Activated CD8-positive, alpha-beta memory T cell treated with anti-CD3 and anti-CD28 coated beads for 4 hours (primary cell): ENCODE results near the gene OPRD1.

ENCODE experiments used
- DNase-seq, 2 donors: peaks; one replicate each; pipeline ENCODE4 v3.0.0-alpha.2; 2020; ENCODE audit warnings: low read depth in 2 of 2

The OPRD1 gene

GRCh38 chr1:28909198-28909597 lies 97.2 kb downstream of the OPRD1 start:
- no peak for DNase-seq

DNA sequence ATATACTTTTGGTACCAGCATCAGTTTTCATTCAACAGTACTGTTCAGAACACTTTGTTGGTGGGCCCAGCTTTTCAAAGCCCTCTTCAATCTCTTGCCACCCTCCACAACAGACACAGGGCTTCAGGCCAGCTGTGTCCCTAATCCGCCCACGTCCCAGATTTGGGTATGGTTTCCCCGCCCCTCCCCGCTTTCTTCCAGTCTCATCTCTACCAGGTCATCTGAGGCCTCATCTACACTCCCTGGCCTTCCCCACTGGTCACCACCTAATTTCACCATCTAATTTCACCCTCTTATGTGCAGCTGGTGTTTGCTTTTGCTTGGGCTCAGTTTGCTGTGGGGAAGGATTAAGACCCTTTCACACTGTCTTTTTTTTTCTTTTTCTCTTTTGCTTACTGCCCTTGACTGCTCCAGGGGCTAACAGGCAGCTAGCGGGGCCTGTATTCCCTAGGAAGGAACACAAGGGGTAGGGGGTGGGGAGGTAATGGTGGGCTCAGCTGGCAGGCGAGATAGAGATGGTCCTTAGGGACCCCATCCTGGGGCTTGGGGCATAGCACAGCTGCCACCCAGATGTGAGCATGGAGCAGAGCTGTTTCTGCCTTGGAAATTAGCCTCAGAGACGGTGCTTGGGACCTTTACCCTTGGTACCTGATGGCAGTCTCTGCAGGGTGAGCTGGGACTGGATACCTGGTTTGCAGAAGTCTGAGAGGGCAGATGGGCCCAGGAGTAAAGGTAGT lies 98.6 kb downstream of the OPRD1 start:
- DNase-seq = no peak

DNA sequence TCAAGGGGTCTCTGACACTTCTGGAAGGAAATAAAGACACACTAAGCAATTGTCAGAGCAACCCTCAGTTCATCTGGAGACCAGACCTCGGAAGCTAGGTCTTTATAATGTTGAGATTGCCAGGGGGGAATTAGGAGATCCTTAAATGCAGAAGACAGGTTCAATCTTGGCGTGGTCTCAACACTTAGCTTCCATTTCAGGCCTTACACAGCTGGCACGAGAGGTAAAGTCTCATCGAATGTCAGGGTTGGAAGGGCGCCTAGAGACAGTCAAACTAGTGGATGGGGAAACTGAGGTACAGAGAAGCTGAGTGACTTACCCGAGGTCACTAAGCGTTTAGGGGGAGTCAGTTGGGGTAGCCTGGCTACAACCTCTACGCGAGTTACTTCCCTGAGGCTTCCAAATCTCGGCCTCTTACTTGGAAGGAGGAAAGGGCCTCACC lies 101.8 kb downstream of the OPRD1 start:
- no peak for DNase-seq

- peak; percentile 79 to 80 for DNase-seq
These were observed 102.5 kb downstream of the OPRD1 start, which contains the start of gene EPB41 for GRCh38 chr1:28914228-28915030. Gene EPB41 (plus strand): TSS chr1:28914569. CDS start chr1:28987438, 72,869 bp downstream.

DNA sequence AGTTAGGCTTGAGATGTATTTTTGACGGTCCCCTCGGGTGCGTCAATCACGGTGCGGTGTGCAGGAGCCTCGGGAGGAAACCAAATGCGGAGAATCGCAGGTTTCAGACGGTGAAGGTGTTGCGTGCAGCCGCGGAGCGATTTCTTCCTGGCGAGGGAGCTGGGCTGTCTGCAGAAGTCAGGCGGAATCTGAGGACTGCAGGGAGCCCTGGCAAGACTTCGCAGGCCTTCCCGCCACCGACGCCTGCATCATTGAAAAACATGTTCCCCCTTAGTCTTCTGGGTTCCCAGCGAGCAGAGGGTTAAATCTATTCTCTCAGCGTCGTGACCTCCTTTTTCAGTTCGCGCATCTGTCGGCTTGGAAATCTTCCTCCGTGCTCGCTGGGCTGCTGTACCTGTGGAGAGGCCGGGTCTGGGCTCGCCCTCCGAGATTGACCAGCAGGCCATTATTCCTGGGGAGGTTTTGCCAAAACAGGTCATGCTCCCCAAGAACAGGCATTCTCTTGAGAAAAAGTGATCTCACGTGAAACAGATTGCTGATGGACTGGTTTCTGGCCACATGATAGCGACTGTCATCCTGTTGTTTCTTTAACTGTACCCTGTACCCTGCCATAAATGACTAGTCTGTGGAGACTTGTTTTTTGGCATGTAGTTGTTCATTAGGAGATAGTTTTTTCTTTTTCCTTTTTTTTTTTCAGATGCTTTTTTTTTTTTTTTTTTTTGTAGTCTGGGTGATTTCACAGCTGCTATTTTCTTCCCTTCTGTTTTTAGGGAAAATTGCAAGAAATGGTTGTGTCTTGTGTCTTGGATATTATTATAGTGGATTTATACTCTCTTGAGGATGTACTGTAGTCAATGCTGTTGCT lies 103.3 kb downstream of the OPRD1 start:
- DNase-seq = no peak

DNA sequence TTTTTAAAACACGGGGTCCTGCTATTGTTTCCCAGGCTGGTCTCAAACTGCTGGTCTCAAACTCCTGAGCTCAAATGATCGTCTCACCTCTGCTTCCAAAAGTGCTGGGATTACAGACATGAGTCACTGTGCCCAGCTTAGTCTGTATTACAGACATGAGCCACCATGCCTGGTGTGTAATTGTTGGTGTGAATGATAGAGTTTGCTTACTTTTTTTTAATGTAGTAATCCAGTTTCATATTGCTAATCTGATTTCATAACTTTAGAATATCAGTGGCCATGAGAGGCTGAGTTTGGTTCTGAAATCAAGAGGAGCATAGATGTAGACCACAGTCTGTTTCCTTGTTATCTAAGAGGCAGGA lies 105.8 kb downstream of the OPRD1 start:
- DNase-seq = no peak
